GM15510 (cell line): ENCODE measurements around the gene ZAP70.

Experiments
- POLR2A ChIP-seq: IDR thresholded peaks from 3 replicates; pipeline ENCODE4 v1.6.1; 2011; ENCODE audit warnings: borderline replicate concordance; ENCODE audit not compliant: insufficient read length; ENCODE audit errors: extremely low read depth

ZAP70 gene

GRCh38 chr2:97695744-97696143 lies 17.6 kb upstream of the ZAP70 start:
- no peak for TF ChIP-seq POLR2A

- TF ChIP-seq POLR2A: no peak
These were observed 15.8 kb upstream of the ZAP70 start for GRCh38 chr2:97697252-97698235.

GRCh38 chr2:97698530-97698929 lies 14.8 kb upstream of the ZAP70 start:
- no peak for TF ChIP-seq POLR2A

- no peak for TF ChIP-seq POLR2A
These were observed 13.5 kb upstream of the ZAP70 start for GRCh38 chr2:97699765-97700444.

GRCh38 chr2:97701186-97701585 lies 12.2 kb upstream of the ZAP70 start:
- no peak for TF ChIP-seq POLR2A

GRCh38 chr2:97701851-97702465 lies 11.4 kb upstream of the ZAP70 start:
- TF ChIP-seq POLR2A: no peak

- no peak for TF ChIP-seq POLR2A
These were observed 10.5 kb upstream of the ZAP70 start for GRCh38 chr2:97702731-97703470.

GRCh38 chr2:97703741-97704140 lies 9.6 kb upstream of the ZAP70 start:
- TF ChIP-seq POLR2A: no peak

- TF ChIP-seq POLR2A: no peak
These were observed 8.4 kb upstream of the ZAP70 start for GRCh38 chr2:97704989-97705388.

- TF ChIP-seq POLR2A: no peak
These were observed 7.3 kb upstream of the ZAP70 start for GRCh38 chr2:97706112-97706511.

- no peak for TF ChIP-seq POLR2A
These were observed 6.5 kb upstream of the ZAP70 start for GRCh38 chr2:97706708-97707345.

- no peak for TF ChIP-seq POLR2A
These were observed 5.9 kb upstream of the ZAP70 start for GRCh38 chr2:97707362-97708047.

- TF ChIP-seq POLR2A: no peak
These were observed 5.4 kb upstream of the ZAP70 start for GRCh38 chr2:97708048-97708380.

- no peak for TF ChIP-seq POLR2A
These were observed 4.8 kb upstream of the ZAP70 start for GRCh38 chr2:97708608-97709007.
